Effector memory CD4-positive, alpha-beta T cell (primary cell): ENCODE results near the gene AGGF1.

Source experiments
- DNase-seq, 3 donors: peaks; one replicate each; pipeline ENCODE4 v3.0.0-alpha.2; 2020
- H3K27ac ChIP-seq: 2 replicates; pipeline ENCODE4 v1.7.0; 2013; ENCODE audit warnings: mild to moderate bottlenecking, low read length, moderate library complexity; ENCODE audit not compliant: insufficient read depth, poor library complexity, severe bottlenecking
- H3K27me3 ChIP-seq: replicated peaks from 2 replicates; pipeline ENCODE4 v1.7.0; 2013; ENCODE audit warnings: mild to moderate bottlenecking, low read length; ENCODE audit not compliant: insufficient read depth, control insufficient read depth, poor library complexity, severe bottlenecking
- H3K36me3 ChIP-seq: 2 replicates; pipeline ENCODE4 v1.7.0; 2013; ENCODE audit warnings: mild to moderate bottlenecking, low read length, moderate library complexity; ENCODE audit not compliant: control insufficient read depth, insufficient read depth
- H3K4me1 ChIP-seq: 2 replicates; pipeline ENCODE4 v1.7.0; 2013; ENCODE audit warnings: low read length, mild to moderate bottlenecking; ENCODE audit not compliant: control insufficient read depth, insufficient read depth, poor library complexity, severe bottlenecking
- H3K4me3 ChIP-seq: 2 replicates; pipeline ENCODE4 v1.7.0; 2013; ENCODE audit warnings: low read length, low read depth, mild to moderate bottlenecking; ENCODE audit not compliant: insufficient read depth, poor library complexity, severe bottlenecking
- H3K9me3 ChIP-seq: 2 replicates; pipeline ENCODE4 v1.7.0; 2013; ENCODE audit warnings: mild to moderate bottlenecking, low read length, moderate library complexity; ENCODE audit not compliant: control insufficient read depth

The AGGF1 gene

DNA sequence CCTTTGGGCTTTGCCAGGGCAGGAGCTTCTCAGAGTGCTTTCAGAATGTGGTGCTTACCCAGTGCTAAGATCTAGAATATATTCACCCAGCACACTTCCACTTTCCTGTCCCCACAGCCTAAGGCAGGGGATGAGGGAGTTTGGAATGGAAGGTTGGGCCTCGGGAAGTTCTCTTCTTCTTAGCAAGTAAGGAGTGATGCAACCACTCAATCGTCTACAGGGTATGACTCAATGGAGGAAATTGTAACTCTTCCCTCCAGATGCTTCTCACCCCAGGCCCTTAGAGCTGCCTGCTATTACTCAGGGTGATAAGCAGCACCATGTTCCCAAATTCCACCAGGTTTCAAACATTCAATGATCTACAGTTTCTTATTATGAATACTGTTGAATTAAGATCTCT, 30.8 kb upstream of the AGGF1 start:
- H3K27ac ChIP-seq, result no peak overlapping the region
- no peak for DNase-seq
- no peaks in the 10 kb centered on the region for H3K9me3 ChIP-seq
- H3K4me3 ChIP-seq, result no peak overlapping the region
- no peaks in the 10 kb centered on the region for H3K36me3 ChIP-seq
- no peaks in the 10 kb centered on the region for H3K27me3 ChIP-seq
- H3K4me1 ChIP-seq, result no peaks in the 10 kb centered on the region

DNA sequence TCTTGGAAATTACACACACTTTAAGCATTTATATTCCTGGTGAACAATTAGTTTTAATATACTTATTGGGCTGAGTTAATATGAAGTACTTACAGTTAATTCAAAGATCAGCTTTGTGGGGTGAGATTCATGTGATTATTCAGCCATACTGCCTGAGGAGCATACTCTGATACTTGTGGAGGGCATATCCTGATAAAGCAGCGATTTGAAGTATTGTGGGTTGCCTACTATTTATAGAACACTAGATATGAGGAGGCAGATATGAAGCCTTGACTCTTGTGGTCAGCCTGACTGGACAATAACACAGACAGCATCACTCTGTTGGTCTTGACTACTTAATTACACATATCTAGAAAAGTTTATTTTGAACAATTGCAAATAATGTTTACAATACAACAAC, 27.0 kb upstream of the AGGF1 start:
- no peaks in the 10 kb centered on the region for H3K4me1 ChIP-seq
- H3K9me3 ChIP-seq, result no peaks in the 10 kb centered on the region

DNA sequence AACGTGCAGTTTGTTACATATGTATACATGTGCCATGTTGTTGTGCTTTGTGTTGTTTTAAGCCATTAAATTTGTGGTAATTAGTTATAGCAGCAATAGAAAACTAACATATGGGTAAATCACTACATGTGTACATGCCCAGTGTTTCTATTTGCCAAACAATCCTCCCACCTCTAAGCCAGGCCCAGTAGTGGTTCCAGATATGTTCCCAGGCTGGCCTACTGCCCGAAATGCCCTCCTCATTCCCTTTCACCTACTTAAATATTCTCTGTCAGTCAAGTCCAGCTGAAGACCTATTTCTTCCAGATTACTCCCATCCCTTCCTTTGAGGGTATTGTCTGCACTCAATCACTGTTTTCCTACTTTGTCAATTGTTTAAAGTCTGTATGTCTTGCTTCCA, 24.1 kb upstream of the AGGF1 start:
- H3K4me1 ChIP-seq, result no peaks in the 10 kb centered on the region
- H3K36me3 ChIP-seq, result no peaks in the 10 kb centered on the region
- H3K9me3 ChIP-seq, result no peaks in the 10 kb centered on the region
- H3K27ac ChIP-seq, result no peak overlapping the region
- H3K4me3 ChIP-seq, result no peak overlapping the region
- DNase-seq, result no peak
- H3K27me3 ChIP-seq, result no peaks in the 10 kb centered on the region

More for the DNA sequence above, 27.0 kb upstream of the AGGF1 start:
- Histone ChIP-seq H3K36me3 (no peaks in the 10 kb centered on the region), H3K27me3 (no peaks in the 10 kb centered on the region), H3K4me3 (no peak overlapping the region), H3K27ac (no peak overlapping the region)
- DNase-seq, result no peak

DNA sequence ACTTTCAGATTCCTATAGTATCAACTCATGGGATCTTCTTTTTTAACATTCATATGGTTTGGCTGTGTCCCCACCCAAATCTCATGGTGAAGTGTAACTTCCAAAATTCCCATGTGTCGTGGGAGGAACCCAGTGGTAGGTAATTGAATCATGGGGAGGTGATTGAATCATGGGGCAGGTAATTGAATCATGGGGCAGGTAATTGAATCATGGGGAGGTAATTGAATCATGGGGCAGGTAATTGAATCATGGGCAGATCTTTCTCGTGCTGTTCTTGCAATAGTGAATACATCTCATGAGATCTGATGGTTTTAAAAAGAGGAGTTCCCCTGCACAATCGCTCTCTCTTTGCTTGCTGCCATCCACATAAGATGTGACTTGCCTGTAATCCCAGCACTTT, 21.8 kb upstream of the AGGF1 start:
- no peaks in the 10 kb centered on the region for H3K4me1 ChIP-seq
- no peak for DNase-seq
- no peaks in the 10 kb centered on the region for H3K36me3 ChIP-seq
- H3K27ac ChIP-seq, result no peak overlapping the region
- no peaks in the 10 kb centered on the region for H3K27me3 ChIP-seq
- H3K9me3 ChIP-seq, result no peaks in the 10 kb centered on the region
- H3K4me3 ChIP-seq, result no peak overlapping the region

DNA sequence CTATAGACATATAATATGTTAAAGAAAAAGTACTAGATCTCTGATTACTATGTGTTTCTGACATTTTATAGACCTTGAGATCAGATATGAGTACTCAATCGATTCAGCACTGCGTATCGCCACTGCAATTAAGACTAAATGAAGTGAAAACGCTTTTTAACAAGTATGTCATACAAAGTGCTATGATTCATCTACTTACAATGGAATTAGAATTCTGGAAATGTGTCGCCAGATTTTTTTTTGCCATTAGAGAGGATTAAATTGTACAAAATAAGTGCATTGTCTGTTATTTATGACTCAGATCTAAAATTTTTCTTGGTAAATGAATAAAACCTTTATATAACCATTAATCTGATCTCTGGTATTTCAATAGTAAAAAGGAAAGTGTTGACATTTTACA, 20.0 kb upstream of the AGGF1 start:
- no peak overlapping the region for H3K27ac ChIP-seq
- no peak overlapping the region for H3K4me3 ChIP-seq
- DNase-seq, result no peak
- no peaks in the 10 kb centered on the region for H3K4me1 ChIP-seq
- H3K9me3 ChIP-seq, result no peaks in the 10 kb centered on the region
- no peaks in the 10 kb centered on the region for H3K27me3 ChIP-seq
- H3K36me3 ChIP-seq, result no peaks in the 10 kb centered on the region

DNA sequence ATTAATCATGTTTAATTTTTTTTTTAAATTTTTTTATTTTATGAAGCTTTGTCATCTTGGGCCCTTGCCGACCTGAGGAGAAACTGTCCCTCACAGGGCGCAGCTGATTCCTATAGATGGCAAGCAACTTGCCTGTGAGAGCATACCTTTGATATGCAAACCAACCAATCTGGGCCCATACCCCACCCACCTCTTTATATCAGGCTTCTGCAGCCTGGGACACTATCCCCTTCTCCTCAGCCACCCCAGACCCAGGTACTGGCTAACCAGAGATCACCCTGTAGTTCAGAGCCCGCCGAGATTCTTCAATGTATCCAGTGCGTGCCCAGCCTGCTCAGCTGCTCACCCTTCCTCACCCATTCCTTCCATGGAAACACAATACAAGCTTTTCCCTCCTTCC, 18.7 kb upstream of the AGGF1 start:
- Histone ChIP-seq H3K27me3 (no peaks in the 10 kb centered on the region), H3K4me1 (no peaks in the 10 kb centered on the region)
- DNase-seq, result no peak

DNA sequence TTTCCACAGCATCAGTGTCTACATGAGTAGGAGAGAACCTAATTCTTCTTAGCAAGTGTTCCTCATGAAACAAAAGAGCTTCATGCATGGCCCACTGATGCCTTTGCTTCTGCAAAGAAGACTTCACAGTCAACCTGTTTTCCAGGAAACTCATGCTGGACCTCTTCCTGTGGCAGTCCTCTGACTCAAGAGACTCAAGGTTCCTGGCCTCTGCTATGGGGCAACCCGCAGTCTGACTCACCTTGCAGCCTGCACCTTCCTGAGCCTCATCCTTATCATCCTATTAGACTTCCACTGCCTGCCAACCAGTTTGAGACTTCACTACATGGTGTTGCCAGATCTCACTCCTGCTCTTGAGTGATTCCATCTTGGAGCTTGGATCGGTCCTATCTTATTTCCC, 17.6 kb upstream of the AGGF1 start:
- Histone ChIP-seq H3K27ac (no peak overlapping the region), H3K9me3 (no peaks in the 10 kb centered on the region), H3K27me3 (no peaks in the 10 kb centered on the region), H3K36me3 (no peaks in the 10 kb centered on the region), H3K4me1 (no peaks in the 10 kb centered on the region), H3K4me3 (no peak overlapping the region)
- DNase-seq, result no peak

More for the DNA sequence above, 18.7 kb upstream of the AGGF1 start:
- H3K9me3 ChIP-seq, result no peaks in the 10 kb centered on the region
- H3K27ac ChIP-seq, result no peak overlapping the region
- no peaks in the 10 kb centered on the region for H3K36me3 ChIP-seq
- no peak overlapping the region for H3K4me3 ChIP-seq

DNA sequence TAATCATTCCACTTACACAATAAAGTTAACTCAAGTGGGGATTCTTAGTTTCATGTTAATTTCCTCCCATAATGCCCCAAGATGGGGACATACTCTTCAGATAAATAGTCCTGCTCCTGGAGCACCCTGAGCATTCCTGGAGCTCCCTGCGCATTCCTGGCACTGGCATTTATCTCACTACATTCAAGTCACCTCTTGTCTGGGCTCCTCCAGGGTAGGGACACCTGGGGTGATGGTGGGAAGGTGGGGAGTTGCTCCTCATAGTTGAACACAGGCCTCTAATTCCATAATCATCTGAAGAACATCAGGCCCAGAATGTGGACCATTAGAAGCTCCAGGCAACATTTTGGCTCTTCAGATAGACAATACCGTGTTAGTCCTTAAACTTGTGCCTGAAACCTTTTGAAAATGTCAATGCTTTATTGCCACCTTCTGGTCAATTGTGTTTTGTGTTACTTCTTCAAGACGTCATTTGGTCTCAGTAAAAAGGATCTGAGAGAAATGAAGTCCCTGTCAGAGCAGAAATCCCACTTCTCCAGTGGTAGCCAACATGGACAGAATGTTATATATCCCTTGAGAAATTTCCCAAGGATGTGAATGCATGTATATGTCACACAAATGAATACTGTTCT, 14.2 kb upstream of the AGGF1 start:
- no peak overlapping the region for H3K4me3 ChIP-seq
- no peaks in the 10 kb centered on the region for H3K36me3 ChIP-seq
- no peaks in the 10 kb centered on the region for H3K9me3 ChIP-seq
- H3K27ac ChIP-seq, result no peak overlapping the region
- no peaks in the 10 kb centered on the region for H3K4me1 ChIP-seq
- no peaks in the 10 kb centered on the region for H3K27me3 ChIP-seq
- DNase-seq, result no peak

DNA sequence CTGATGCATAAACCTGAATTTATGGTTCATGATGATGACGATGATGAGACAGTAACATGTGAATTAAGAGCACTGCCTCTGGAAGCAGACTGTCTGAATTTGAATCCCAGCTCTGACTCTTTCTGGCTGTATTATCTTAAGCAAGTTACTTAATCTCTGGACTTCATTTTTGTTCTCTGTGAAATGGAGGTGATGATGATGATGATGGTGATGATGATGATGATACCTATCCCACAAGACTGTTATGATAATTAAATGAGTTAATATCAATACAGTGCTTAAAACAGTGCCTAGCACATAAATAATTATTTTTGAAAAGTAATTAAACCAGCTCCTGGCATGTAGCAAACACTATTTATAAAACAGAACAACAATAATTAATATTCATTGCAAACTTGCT, 13.2 kb upstream of the AGGF1 start:
- no peak for DNase-seq
- Histone ChIP-seq H3K36me3 (no peaks in the 10 kb centered on the region), H3K27me3 (no peaks in the 10 kb centered on the region), H3K4me3 (no peak overlapping the region), H3K4me1 (no peaks in the 10 kb centered on the region), H3K9me3 (no peaks in the 10 kb centered on the region), H3K27ac (no peak overlapping the region)

DNA sequence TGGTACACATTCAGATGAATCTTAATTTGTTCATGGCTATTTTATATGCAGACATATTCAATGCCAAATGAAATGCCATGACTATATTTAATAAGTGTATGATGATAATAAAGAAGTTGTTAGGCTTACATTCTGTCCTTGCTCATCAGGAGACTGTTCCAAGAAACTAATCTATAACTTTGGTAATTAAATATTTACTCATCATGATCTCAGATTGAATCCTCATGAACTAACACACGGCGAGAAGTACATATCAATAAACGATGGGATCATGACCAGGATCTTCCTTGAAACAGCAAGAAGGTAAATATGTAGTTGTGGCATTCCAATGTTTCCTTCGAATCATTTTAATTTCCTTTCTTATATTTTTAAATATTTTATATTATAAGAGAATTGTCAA, 12.5 kb upstream of the AGGF1 start:
- Histone ChIP-seq H3K27me3 (no peaks in the 10 kb centered on the region), H3K36me3 (no peaks in the 10 kb centered on the region), H3K4me3 (no peak overlapping the region), H3K9me3 (no peaks in the 10 kb centered on the region), H3K4me1 (no peaks in the 10 kb centered on the region), H3K27ac (no peak overlapping the region)
- no peak for DNase-seq
